GM06990 (cell line): ENCODE results near the gene MYO1D.

Experiments used
- DNase-seq: peaks from one replicate; pipeline ENCODE4 v3.0.0-alpha.2; 2011; ENCODE audit not compliant: insufficient read length; ENCODE audit errors: extremely low read depth
- H3K27me3 ChIP-seq: replicated peaks from 2 replicates; pipeline ENCODE4 v1.6.0; 2011; ENCODE audit warnings: low read length; ENCODE audit not compliant: control insufficient read depth, insufficient read depth
- H3K36me3 ChIP-seq: 2 replicates; pipeline ENCODE4 v1.5.1; 2011; ENCODE audit warnings: low read length; ENCODE audit not compliant: control insufficient read depth, insufficient read depth
- H3K4me3 ChIP-seq: replicated peaks from 2 replicates; pipeline ENCODE4 v1.5.1; 2011; ENCODE audit warnings: low read depth, mild to moderate bottlenecking, control low read depth, low read length
- CTCF ChIP-seq: IDR thresholded peaks from 2 replicates; pipeline ENCODE4 v1.5.1; 2011; ENCODE audit warnings: low read length, control low read depth, mild to moderate bottlenecking, inconsistent platforms; ENCODE audit not compliant: insufficient read depth, poor library complexity, severe bottlenecking

MYO1D gene

GRCh38 chr17:32568705-32569104, 308.2 kb downstream of the MYO1D start:
- TF ChIP-seq CTCF = no peak
- no peaks in the 10 kb centered on the region for H3K27me3 ChIP-seq

GRCh38 chr17:32567511-32567910, 309.4 kb downstream of the MYO1D start:
- no peaks in the 10 kb centered on the region for H3K27me3 ChIP-seq
- no peak for TF ChIP-seq CTCF
- no peaks in the 10 kb centered on the region for H3K36me3 ChIP-seq
- no peak for DNase-seq
- H3K4me3 ChIP-seq = no peak overlapping the region

More at GRCh38 chr17:32568705-32569104, 308.2 kb downstream of the MYO1D start:
- Histone ChIP-seq H3K4me3 (no peak overlapping the region), H3K36me3 (no peaks in the 10 kb centered on the region)
- DNase-seq = no peak

- DNase-seq = no peak
- no peak for TF ChIP-seq CTCF
These were observed 309.8 kb downstream of the MYO1D start for GRCh38 chr17:32567086-32567485.

GRCh38 chr17:32566303-32566702, 310.6 kb downstream of the MYO1D start:
- Histone ChIP-seq H3K4me3 (no peak overlapping the region), H3K27me3 (no peaks in the 10 kb centered on the region), H3K36me3 (no peaks in the 10 kb centered on the region)
- TF ChIP-seq CTCF = no peak
- DNase-seq = no peak

More at GRCh38 chr17:32567086-32567485, 309.8 kb downstream of the MYO1D start:
- Histone ChIP-seq H3K4me3 (no peak overlapping the region), H3K27me3 (no peaks in the 10 kb centered on the region), H3K36me3 (no peaks in the 10 kb centered on the region)

- no peak for TF ChIP-seq CTCF
- no peak for DNase-seq
- Histone ChIP-seq H3K27me3 (no peaks in the 10 kb centered on the region), H3K4me3 (no peak overlapping the region), H3K36me3 (no peaks in the 10 kb centered on the region)
These were observed 311.5 kb downstream of the MYO1D start for GRCh38 chr17:32565401-32565800.

GRCh38 chr17:32564325-32564724, 312.6 kb downstream of the MYO1D start:
- Histone ChIP-seq H3K36me3 (no peaks in the 10 kb centered on the region), H3K4me3 (no peak overlapping the region), H3K27me3 (no peaks in the 10 kb centered on the region)
- no peak for DNase-seq
- no peak for TF ChIP-seq CTCF
